M059J (cell line): Measurements from ENCODE around the gene SULT1A3. TPM values are rescaled to one million over a fixed set of nuclear protein-coding genes. Genes with fewer than 3 reads are reported as not detected.
"Not testable (repeated sequence)": the region's sequence is repeated elsewhere in the genome, so short reads cannot be mapped to it uniquely, and the experiment has no call there.

ENCODE experiments used
- DNase-seq: peaks from one replicate; pipeline ENCODE4 v3.0.0-alpha.2; 2012; ENCODE audit warnings: low read depth
- total RNA-seq: library from RNA; depleted of rRNA; stranded (reverse); fragments of >200 nt; shearing (Covaris generic); gene quantifications from 2 replicates; pipeline ENCODE4 v1.2.3, GENCODE V29; 2014

Gene SULT1A3
- total RNA-seq, 1 experiment from 2014 or later = 1.5 TPM

DNA sequence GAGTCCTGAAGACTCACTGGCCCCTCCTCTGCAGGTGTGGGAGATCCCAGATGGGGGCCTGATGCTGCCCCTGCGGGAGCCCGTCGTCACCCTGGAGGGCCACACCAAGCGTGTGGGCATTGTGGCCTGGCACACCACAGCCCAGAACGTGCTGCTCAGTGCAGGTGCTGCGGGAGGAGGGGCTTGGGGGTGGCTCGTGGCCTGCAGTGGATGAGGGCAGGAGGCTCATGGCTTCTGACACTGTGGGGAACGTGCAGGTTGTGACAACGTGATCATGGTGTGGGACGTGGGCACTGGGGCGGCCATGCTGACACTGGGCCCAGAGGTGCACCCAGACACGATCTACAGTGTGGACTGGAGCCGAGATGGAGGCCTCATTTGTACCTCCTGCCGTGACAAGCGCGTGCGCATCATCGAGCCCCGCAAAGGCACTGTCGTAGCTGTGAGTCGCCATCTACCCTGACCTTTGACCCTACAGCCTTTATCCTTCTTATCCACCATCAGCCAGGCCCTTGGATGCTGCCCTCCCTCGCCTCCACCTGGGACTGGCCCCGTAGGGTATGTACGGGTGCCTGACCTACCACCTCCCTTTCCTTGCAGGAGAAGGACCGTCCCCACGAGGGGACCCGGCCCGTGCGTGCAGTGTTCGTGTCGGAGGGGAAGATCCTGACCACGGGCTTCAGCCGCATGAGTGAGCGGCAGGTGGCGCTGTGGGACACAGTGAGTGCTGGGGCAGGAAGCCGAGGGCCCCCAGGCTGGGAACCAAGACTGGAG lies 12.1 kb upstream of the SULT1A3 start:
- DNase-seq = no peak

DNA sequence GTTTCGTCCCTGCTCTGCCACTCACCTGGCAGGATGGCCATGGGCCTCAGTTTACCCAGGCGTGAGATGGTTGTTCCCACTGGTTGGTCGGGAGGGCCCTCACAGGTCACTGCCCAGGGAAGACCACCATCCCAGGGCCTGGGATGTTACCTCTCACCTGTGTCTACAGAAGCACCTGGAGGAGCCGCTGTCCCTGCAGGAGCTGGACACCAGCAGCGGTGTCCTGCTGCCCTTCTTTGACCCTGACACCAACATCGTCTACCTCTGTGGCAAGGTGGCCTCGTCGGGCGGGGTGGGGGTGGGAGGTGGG lies 11.5 kb upstream of the SULT1A3 start:
- no peak for DNase-seq

DNA sequence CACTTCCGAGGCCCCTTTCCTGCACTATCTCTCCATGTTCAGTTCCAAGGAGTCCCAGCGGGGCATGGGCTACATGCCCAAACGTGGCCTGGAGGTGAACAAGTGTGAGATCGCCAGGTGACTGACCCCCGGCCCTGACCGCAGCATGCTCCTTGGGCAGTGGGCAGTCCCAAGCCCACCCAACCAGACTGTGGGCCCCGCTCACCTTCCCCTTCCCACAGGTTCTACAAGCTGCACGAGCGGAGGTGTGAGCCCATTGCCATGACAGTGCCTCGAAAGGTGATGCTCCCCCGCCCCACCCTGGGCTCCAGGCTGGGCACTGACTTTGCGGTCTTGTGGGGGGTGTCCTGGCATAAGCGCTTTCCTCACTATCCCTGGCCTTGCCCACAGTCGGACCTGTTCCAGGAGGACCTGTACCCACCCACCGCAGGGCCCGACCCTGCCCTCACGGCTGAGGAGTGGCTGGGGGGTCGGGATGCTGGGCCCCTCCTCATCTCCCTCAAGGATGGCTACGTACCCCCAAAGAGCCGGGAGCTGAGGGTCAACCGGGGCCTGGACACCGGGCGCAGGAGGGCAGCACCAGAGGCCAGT lies 11.0 kb upstream of the SULT1A3 start:
- no peak for DNase-seq

DNA sequence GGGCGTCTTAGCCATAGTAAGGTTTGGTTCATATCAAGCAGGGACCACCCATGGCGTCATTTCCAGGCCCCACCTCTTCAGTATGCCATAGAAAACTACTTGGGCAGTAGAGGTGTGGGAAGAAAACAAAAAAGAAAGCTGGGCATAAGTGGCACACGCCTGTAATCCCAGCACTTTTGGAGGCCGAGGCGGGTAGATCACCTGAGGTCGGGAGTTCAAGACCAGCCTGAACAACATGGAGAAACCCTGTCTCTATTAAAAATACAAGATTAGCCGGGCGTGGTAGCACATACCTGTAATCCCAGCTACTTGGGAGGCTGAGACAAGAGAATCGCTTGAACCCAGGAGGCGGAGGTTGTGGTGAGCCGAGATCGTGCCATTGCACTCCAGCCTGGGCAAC lies 7.9 kb upstream of the SULT1A3 start:
- DNase-seq = not testable (repeated sequence)

- not testable (repeated sequence) for DNase-seq
These were observed 6.0 kb upstream of the SULT1A3 start for GRCh38 chr16:30193098-30193497.

GRCh38 chr16:30193615-30194014 lies 5.4 kb upstream of the SULT1A3 start, which contains the start of the genes BOLA2B and SLX1A:
BOLA2B (minus strand) TSS chr16:30193666; CDS start chr16:30193595, 71 bp downstream.
SLX1A (plus strand) TSS chr16:30193875; CDS start chr16:30194085, 210 bp downstream.
- not testable (repeated sequence) for DNase-seq

DNA sequence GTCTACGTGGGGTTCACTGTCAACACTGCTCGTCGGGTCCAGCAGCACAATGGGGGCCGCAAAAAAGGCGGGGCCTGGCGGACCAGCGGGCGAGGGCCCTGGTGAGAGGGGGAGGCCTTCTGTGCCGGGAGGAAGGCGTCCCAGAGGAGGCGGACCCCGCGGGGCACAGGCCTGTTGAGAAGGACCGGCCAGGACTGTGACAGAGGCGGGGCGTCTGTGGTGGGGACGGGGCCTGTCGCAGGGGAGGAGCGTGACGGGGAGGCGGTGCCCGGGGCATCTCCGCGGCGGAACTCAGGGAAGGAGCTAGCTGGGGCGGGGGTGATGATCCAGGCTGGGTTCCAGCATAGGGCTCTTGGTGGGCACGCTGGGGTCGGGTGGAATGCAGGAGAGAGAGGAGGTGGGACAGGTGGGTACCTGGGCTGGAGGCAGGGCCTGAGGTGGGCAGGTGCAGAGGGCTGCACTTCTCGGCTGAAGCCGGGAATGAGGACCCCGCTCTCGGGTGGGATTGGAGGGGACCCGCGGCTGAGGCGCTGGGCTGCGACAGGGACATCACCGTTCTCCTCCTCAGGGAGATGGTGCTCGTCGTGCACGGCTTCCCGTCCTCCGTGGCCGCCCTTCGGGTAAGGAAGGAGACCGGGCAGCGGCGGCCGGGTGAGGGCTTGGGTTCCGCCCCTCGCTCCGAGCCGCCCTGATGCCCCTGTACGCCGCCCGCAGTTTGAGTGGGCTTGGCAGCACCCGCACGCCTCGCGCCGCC lies 4.7 kb upstream of the SULT1A3 start:
- DNase-seq = not testable (repeated sequence)

DNA sequence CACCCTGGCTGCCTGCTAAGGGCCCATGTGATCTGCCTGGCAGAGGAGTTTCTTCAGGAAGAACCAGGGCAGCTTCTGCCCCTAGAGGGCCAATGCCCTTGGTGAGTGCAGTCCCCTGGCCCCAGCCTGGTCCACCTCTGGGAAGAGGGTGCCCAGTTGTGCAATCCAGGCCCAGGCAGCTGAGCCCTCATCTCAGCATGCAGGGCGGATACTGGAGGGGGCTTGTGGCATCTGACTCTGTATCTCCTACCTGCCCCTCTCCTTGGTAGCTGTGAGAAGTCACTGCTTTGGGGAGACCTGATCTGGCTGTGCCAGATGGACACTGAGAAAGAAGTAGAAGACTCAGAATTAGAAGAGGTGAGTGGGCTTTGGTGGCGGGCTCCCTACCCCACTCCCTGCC lies 2.1 kb upstream of the SULT1A3 start:
- not testable (repeated sequence) for DNase-seq

DNA sequence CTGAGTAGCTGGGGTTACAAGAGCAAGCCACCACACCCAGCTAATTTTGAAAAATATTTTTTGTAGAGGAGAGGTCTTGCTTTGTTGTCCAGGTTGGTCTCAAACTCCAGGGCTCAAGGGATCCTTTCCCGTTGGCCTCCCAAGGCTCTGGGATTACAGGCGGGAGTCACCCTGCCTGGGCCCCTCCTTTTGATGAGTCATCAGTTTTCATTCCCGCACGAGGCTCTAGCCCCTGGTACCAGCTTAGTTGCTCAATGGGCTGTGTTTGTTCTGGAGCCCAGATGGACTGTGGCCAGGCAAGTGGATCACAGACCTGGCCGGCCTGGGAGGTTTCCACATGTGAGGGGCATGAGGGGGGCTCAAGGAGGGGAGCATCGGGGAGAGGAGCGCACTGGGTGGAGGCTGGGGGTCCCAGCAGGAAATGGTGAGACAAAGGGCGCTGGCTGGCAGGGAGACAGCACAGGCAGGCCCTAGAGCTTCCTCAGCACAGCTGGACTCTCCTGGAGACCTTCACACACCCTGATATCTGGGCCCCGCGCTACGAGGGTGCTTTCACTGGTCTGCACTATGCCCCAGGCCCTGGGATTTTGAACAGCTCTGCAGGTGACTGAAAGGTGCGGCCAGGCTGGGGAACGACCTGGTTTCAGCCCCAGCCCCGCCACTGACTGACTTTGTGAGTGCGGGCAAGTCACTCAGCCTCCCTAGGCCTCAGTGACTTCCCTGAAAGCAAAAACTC lies 721 bp downstream of the SULT1A3 start:
- DNase-seq = not testable (repeated sequence)

DNA sequence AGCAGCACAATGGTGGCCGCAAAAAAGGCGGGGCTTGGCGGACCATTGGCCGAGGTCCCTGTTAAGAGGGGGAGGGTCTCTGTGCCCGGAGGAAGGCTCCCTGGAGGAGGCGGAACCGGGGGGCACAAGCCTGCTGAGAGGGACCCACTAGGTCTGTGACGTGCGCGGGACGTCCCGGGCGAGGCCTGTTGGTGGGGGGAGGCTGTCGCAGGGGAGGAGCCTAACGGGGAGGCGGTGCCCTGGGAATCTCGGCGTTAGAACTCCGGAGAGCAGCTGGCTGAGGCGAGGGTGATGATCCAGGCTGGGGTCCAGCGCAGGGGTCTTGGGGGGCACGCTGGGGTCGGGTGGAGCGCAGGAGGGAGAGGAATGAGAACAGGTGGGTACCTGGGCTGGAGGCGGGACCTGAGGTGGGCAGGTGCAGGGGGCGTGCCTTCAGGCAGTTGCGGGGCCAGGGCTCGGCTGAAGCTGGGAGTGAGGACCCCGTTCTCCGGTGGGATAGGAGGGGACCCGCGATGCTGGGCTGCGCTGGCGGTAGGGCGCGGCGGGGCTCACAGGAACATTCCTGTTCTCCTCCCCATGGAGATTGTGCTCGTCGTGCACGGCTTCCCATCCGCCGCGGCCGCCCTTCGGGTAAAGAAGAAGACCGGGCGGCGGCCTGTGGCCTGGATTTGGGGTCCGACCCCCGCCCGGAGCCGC lies 6.6 kb downstream of the SULT1A3 start:
- not testable (repeated sequence) for DNase-seq

- DNase-seq = not testable (repeated sequence)
These were observed 7.2 kb downstream of the SULT1A3 start for GRCh38 chr16:30206252-30206651.

DNA sequence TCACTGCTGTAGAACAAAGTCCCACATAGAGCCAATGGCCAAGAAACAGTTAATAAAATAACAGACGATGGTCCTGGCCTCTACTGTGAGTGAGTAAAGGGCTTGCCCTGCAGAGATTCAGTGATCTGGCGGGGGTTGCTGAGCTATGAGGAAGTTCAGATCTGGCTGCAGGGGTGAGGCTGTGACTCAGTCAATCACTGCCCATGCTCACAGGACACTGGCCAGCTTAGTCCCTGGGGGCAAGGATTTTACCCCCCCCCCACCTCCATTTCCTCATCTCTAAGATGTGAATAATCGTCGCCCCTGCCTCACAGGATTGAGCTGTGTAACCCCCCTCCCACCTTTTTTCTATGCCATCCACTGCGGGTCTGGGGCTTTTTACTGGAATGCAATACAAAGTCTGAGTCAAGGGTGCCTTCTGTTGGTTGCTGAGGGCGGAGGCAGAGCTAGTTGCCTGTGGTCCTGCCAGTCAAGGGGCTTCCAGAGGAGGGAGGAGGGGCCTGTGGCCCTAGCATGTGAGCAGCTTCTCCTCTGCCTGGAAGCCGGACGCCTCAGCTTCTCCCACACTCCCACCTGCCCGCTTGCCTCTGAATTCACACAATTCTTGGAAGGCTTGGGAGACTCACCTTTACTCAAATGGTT lies 8.1 kb downstream of the SULT1A3 start:
- DNase-seq = not testable (repeated sequence)

DNA sequence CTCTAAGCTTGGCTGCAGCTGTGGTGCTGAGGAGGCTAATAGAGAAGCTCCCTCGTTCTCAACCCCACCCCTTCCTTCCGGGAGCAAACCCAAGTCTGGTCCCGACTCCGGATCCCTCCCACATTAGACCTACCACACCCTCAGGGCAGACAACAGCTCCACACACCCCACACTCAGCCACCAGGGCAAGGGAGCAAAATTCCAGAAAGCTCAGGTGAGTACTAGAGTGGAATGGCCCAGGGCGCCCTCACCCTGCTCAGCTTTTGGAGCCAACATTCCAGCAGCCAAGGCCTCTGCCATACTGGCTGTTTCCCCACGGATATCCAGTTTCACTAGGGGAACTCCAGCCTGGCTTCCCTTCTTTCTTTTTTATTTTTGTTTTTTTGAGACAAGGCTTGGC lies 10.0 kb downstream of the SULT1A3 start:
- DNase-seq = not testable (repeated sequence)

GRCh38 chr16:30211414-30211813 lies 12.4 kb downstream of the SULT1A3 start:
- DNase-seq = not testable (repeated sequence)

- not testable (repeated sequence) for DNase-seq
These were observed 18.0 kb downstream of the SULT1A3 start for GRCh38 chr16:30217082-30217481.

DNA sequence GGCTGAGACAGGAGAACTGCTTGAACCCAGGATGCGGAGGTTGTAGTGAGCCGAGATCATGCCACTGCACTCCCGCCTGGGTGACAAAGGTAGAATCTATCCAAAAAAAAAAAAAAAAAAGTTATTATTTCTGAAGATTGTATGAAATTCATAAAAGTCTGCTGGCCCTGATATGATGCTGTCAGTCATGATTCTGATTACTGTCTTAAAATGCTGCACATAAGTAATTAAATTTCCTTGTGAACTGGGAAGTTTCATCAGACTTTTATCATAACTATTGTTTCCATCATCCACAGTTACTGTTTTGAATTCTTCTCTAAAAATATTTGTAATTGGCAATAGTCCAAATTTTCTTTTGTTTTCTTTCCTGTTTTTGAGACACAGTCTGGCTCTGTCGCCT lies 49.3 kb downstream of the SULT1A3 start, which contains the start of gene NPIPB13:
Gene NPIPB13 (minus strand): TSS at position 101 of the 400 bp plus-strand sequence. CDS start 2,906 bp downstream, outside the sequence.
- not testable (repeated sequence) for DNase-seq
